MM.1S (cell line): ENCODE measurements around the gene ADGRD1.

Source experiments
- DNase-seq: peaks from one replicate; pipeline ENCODE4 v3.0.0-alpha.2; 2015
- H2AFZ ChIP-seq: fragments of 300-600 bp; sonication (generic); 2 replicates; pipeline ENCODE4 v1.6.0; 2016; ENCODE audit warnings: antibody characterized with exemption, low read length
- H3F3A ChIP-seq: fragments of 300-600 bp; sonication (generic); 2 replicates; pipeline ENCODE4 v1.6.1; 2016; ENCODE audit warnings: mild to moderate bottlenecking, antibody characterized with exemption, low read length, moderate library complexity, mixed read lengths; ENCODE audit not compliant: insufficient read depth
- H3K27ac ChIP-seq: fragments of 300-600 bp; sonication (generic); 2 replicates; pipeline ENCODE4 v1.5.1; 2016; ENCODE audit warnings: mild to moderate bottlenecking, low read length
- H3K27me3 ChIP-seq: fragments of 300-600 bp; sonication (generic); replicated peaks from 2 replicates; pipeline ENCODE4 v1.6.0; 2016; ENCODE audit warnings: low read length; ENCODE audit not compliant: insufficient read depth
- H3K36me3 ChIP-seq: fragments of 300-600 bp; sonication (generic); replicated peaks from 2 replicates; pipeline ENCODE4 v1.6.1; 2016; ENCODE audit warnings: mild to moderate bottlenecking, low read length, mixed read lengths; ENCODE audit not compliant: insufficient read depth
- H3K4me1 ChIP-seq: fragments of 300-600 bp; sonication (generic); 2 replicates; pipeline ENCODE4 v1.6.1; 2016; ENCODE audit warnings: low read length, mixed read lengths
- H3K4me2 ChIP-seq: fragments of 300-600 bp; sonication (generic); 2 replicates; pipeline ENCODE4 v1.6.0; 2016; ENCODE audit warnings: low read depth, low read length
- H3K4me3 ChIP-seq: fragments of 300-600 bp; sonication (generic); 2 replicates; pipeline ENCODE4 v1.5.1; 2016; ENCODE audit warnings: low read length, mixed read lengths
- H3K79me2 ChIP-seq: fragments of 300-600 bp; sonication (generic); 2 replicates; pipeline ENCODE4 v1.6.1; 2016; ENCODE audit warnings: mixed run types, low read length, mixed read lengths
- H3K9ac ChIP-seq: fragments of 300-600 bp; sonication (generic); 2 replicates; pipeline ENCODE4 v1.6.1; 2016; ENCODE audit warnings: low read length, mixed read lengths
- H3K9me2 ChIP-seq: fragments of 300-600 bp; sonication (generic); replicated peaks from 2 replicates; pipeline ENCODE4 v1.6.1; 2016; ENCODE audit warnings: mild to moderate bottlenecking, low read length, mixed read lengths; ENCODE audit not compliant: insufficient read depth
- H3K9me3 ChIP-seq: fragments of 300-600 bp; sonication (generic); replicated peaks from 2 replicates; pipeline ENCODE4 v1.6.1; 2016; ENCODE audit warnings: mild to moderate bottlenecking, low read length, mixed read lengths; ENCODE audit not compliant: insufficient read depth
- H4K20me1 ChIP-seq: fragments of 300-600 bp; sonication (generic); 2 replicates; pipeline ENCODE4 v1.6.1; 2016; ENCODE audit warnings: mild to moderate bottlenecking, low read length, moderate library complexity, mixed read lengths; ENCODE audit not compliant: insufficient read depth
- EZH2 ChIP-seq: fragments of 300-600 bp; sonication (generic); optimal IDR thresholded peaks from 2 replicates; pipeline ENCODE3; 2017; ENCODE audit warnings: low read depth, mild to moderate bottlenecking, antibody characterized with exemption, low read length, mixed read lengths
- EZH2phosphoT487 ChIP-seq: fragments of 300-600 bp; sonication (generic); IDR thresholded peaks from 2 replicates; pipeline ENCODE4 v1.6.1; 2018; ENCODE audit warnings: antibody characterized with exemption, low read length
- TF ChIP-seq, protein P1 (sequence below): fragments of 300-600 bp; sonication (generic); IDR thresholded peaks from 2 replicates; pipeline ENCODE4 v1.5.1; 2016; ENCODE audit warnings: antibody characterized with exemption, low read length, mixed read lengths

ADGRD1 gene

GRCh38 chr12:131021154-131021541 lies 67.4 kb downstream of the ADGRD1 start:
- Histone ChIP-seq H3K9me2 (no peaks in the 10 kb centered on the region), H4K20me1 (no peaks in the 10 kb centered on the region), H3K4me1 (no peaks in the 10 kb centered on the region), H3K4me3 (no peak overlapping the region), H3K79me2 (no peaks in the 10 kb centered on the region), H3K9ac (no peak overlapping the region), H2AFZ (no peak overlapping the region), H3K4me2 (no peak overlapping the region), H3K36me3 (no peaks in the 10 kb centered on the region), H3K27me3 (peaks cover 18% of the 10 kb centered on the region), H3F3A (no peaks in the 10 kb centered on the region), H3K9me3 (no peaks in the 10 kb centered on the region), H3K27ac (no peak overlapping the region)
- no peak for DNase-seq
- TF ChIP-seq EZH2phosphoT487, result no peak
- no peak for TF ChIP-seq EZH2
- TF ChIP-seq, protein P1, sequence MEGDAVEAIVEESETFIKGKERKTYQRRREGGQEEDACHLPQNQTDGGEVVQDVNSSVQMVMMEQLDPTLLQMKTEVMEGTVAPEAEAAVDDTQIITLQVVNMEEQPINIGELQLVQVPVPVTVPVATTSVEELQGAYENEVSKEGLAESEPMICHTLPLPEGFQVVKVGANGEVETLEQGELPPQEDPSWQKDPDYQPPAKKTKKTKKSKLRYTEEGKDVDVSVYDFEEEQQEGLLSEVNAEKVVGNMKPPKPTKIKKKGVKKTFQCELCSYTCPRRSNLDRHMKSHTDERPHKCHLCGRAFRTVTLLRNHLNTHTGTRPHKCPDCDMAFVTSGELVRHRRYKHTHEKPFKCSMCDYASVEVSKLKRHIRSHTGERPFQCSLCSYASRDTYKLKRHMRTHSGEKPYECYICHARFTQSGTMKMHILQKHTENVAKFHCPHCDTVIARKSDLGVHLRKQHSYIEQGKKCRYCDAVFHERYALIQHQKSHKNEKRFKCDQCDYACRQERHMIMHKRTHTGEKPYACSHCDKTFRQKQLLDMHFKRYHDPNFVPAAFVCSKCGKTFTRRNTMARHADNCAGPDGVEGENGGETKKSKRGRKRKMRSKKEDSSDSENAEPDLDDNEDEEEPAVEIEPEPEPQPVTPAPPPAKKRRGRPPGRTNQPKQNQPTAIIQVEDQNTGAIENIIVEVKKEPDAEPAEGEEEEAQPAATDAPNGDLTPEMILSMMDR, result no peak

DNA sequence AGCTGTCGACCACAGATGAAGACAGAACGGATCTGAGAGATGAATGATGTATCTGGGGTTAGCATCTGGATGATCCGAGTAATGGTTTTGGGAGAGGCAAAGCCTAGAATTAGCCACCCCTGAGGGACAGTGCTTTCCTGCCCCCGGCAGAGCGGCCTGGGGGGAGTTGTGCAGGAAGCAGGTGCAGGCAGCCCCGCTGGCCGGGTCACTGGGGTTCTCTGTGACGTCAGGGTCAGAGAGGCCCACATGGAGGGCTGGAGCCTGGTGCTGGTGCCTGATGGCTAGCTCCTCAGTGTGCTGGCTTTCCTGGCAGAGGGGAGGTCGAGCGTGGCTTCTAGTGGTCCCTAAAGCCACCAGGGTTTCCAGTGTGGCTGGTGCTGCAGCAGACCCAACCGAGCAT lies 70.3 kb downstream of the ADGRD1 start:
- Histone ChIP-seq H3K4me1 (no peaks in the 10 kb centered on the region), H3K9ac (no peak overlapping the region)

DNA sequence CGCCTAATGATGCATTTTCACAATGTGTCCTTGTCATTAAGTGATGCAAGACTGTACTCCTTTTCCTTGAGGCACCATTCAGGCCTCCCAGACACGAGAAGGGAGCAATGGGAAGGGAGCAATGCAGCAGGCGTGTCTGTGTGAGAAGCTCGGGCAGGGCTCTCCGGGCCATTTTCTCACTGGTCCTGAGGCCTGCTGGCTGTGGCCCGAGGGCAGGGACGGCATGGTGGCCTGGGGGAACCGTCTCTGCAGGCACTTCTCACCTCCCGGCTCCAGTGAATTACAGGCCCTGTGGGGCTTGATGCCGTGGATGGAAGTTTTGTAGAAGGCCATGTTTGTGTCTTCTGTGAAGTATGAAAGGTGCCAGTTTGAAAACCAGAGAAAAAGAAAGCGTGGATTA lies 71.0 kb downstream of the ADGRD1 start:
- H3K4me3 ChIP-seq, result no peak overlapping the region

More for the DNA sequence above, 70.3 kb downstream of the ADGRD1 start:
- no peaks in the 10 kb centered on the region for H3F3A ChIP-seq
- no peak for DNase-seq
- TF ChIP-seq EZH2phosphoT487, result no peak
- TF ChIP-seq, protein P1, result no peak
- TF ChIP-seq EZH2, result no peak
- no peaks in the 10 kb centered on the region for H4K20me1 ChIP-seq
- H3K27me3 ChIP-seq, result peaks cover 14% of the 10 kb centered on the region
- no peak overlapping the region for H3K27ac ChIP-seq
- no peaks in the 10 kb centered on the region for H3K36me3 ChIP-seq
- no peaks in the 10 kb centered on the region for H3K79me2 ChIP-seq
- H3K4me3 ChIP-seq, result no peak overlapping the region
- H2AFZ ChIP-seq, result no peak overlapping the region
- H3K9me2 ChIP-seq, result no peaks in the 10 kb centered on the region
- H3K9me3 ChIP-seq, result no peaks in the 10 kb centered on the region
- no peak overlapping the region for H3K4me2 ChIP-seq

More for the DNA sequence above, 71.0 kb downstream of the ADGRD1 start:
- Histone ChIP-seq H3K27me3 (peaks cover 14% of the 10 kb centered on the region), H3K79me2 (no peaks in the 10 kb centered on the region), H3K4me1 (no peaks in the 10 kb centered on the region), H4K20me1 (no peaks in the 10 kb centered on the region), H3K9me2 (no peaks in the 10 kb centered on the region), H3K9me3 (no peaks in the 10 kb centered on the region), H3K4me2 (no peak overlapping the region), H2AFZ (no peak overlapping the region), H3K36me3 (no peaks in the 10 kb centered on the region), H3K27ac (no peak overlapping the region), H3F3A (no peaks in the 10 kb centered on the region), H3K9ac (no peak overlapping the region)
- DNase-seq, result no peak
- no peak for TF ChIP-seq EZH2phosphoT487
- TF ChIP-seq, protein P1, result no peak
- no peak for TF ChIP-seq EZH2
